Fibroblast of peridontal ligament (primary cell): Measurements from ENCODE around the gene COMMD7.

Experiments
- DNase-seq: peaks from one replicate; pipeline ENCODE4 v3.0.0-alpha.2; 2010; ENCODE audit errors: extremely low read depth

COMMD7 gene

GRCh38 chr20:32743237-32744112 lies at the start of gene COMMD7:
Gene COMMD7 (minus strand): TSS chr20:32743467. CDS start chr20:32743391, 76 bp downstream.
- DNase-seq = peak; percentile 38

- no peak for DNase-seq
Observed at GRCh38 chr20:32792731-32793458, 49.6 kb upstream of the COMMD7 start.

GRCh38 chr20:32792316-32792715 lies 49.0 kb upstream of the COMMD7 start:
- no peak for DNase-seq

- no peak for DNase-seq
Observed at GRCh38 chr20:32790751-32791057, 47.4 kb upstream of the COMMD7 start.

- peak; percentile 74 for DNase-seq
Observed at GRCh38 chr20:32789896-32790750, 46.9 kb upstream of the COMMD7 start.

- DNase-seq = no peak
Observed at GRCh38 chr20:32787168-32787567, 43.9 kb upstream of the COMMD7 start.

- no peak for DNase-seq
Observed at GRCh38 chr20:32786059-32786760, 42.9 kb upstream of the COMMD7 start.

- no peak for DNase-seq
Observed at GRCh38 chr20:32784369-32785080, 41.3 kb upstream of the COMMD7 start.

- DNase-seq = no peak
Observed at GRCh38 chr20:32780749-32781655, 37.7 kb upstream of the COMMD7 start.

GRCh38 chr20:32780278-32780677 lies 37.0 kb upstream of the COMMD7 start:
- no peak for DNase-seq

- no peak for DNase-seq
Observed at GRCh38 chr20:32779500-32780211, 36.4 kb upstream of the COMMD7 start.

GRCh38 chr20:32777177-32777956 lies 34.1 kb upstream of the COMMD7 start:
- no peak for DNase-seq

- no peak for DNase-seq
Observed at GRCh38 chr20:32775336-32775991, 32.2 kb upstream of the COMMD7 start.

GRCh38 chr20:32773855-32774254 lies 30.6 kb upstream of the COMMD7 start:
- DNase-seq = no peak

- DNase-seq = no peak
Observed at GRCh38 chr20:32773223-32773622, 30.0 kb upstream of the COMMD7 start.

GRCh38 chr20:32772046-32772445 lies 28.8 kb upstream of the COMMD7 start:
- DNase-seq = no peak

- no peak for DNase-seq
Observed at GRCh38 chr20:32767418-32768198, 24.3 kb upstream of the COMMD7 start.
